Measurements from ENCODE around the gene PDE5A.
A peak's percentile ranks its signal among the peaks of the same experiment; 100 is the strongest.
"Not testable (repeated sequence)": the region's sequence is repeated elsewhere in the genome, so short reads cannot be mapped to it uniquely, and the experiment has no call there.

PDE5A gene

GRCh38 chr4:119628281-119629141, at the start of gene PDE5A:
TSS of gene PDE5A (minus strand) at chr4:119628804. CDS start at chr4:119628671, 133 bp downstream.
- peak; percentile 75 for DNase-seq

- no peak for DNase-seq
Observed at GRCh38 chr4:119676101-119676500, 47.5 kb upstream of the PDE5A start.

GRCh38 chr4:119675391-119675790, 46.8 kb upstream of the PDE5A start:
- DNase-seq = no peak

GRCh38 chr4:119672938-119673337, 44.3 kb upstream of the PDE5A start:
- no peak for DNase-seq

- no peak for DNase-seq
Observed at GRCh38 chr4:119672086-119672485, 43.5 kb upstream of the PDE5A start.

GRCh38 chr4:119671205-119671604, 42.6 kb upstream of the PDE5A start:
- no peak for DNase-seq

- DNase-seq = no peak
Observed at GRCh38 chr4:119667802-119668201, 39.2 kb upstream of the PDE5A start.

- DNase-seq = no peak
Observed at GRCh38 chr4:119666653-119667091, 38.1 kb upstream of the PDE5A start.

GRCh38 chr4:119665752-119666151, 37.1 kb upstream of the PDE5A start:
- no peak for DNase-seq

- no peak for DNase-seq
Observed at GRCh38 chr4:119664168-119664907, 35.7 kb upstream of the PDE5A start.

- no peak for DNase-seq
Observed at GRCh38 chr4:119663160-119663788, 34.7 kb upstream of the PDE5A start.

GRCh38 chr4:119662612-119663011, 34.0 kb upstream of the PDE5A start:
- not testable (repeated sequence) for DNase-seq

GRCh38 chr4:119661231-119661630, 32.6 kb upstream of the PDE5A start:
- DNase-seq = no peak

GRCh38 chr4:119659576-119659975, 31.0 kb upstream of the PDE5A start:
- DNase-seq = no peak

- no peak for DNase-seq
Observed at GRCh38 chr4:119657111-119657611, 28.6 kb upstream of the PDE5A start.

- DNase-seq = no peak
Observed at GRCh38 chr4:119656342-119656741, 27.7 kb upstream of the PDE5A start.

GRCh38 chr4:119655111-119655837, 26.7 kb upstream of the PDE5A start:
- no peak for DNase-seq

GRCh38 chr4:119653990-119654389, 25.4 kb upstream of the PDE5A start:
- no peak for DNase-seq

- no peak for DNase-seq
Observed at GRCh38 chr4:119652998-119653397, 24.4 kb upstream of the PDE5A start.

GRCh38 chr4:119648398-119648797, 19.8 kb upstream of the PDE5A start:
- no peak for DNase-seq

- DNase-seq = no peak
Observed at GRCh38 chr4:119647558-119647957, 19.0 kb upstream of the PDE5A start.

GRCh38 chr4:119646347-119647071, 17.9 kb upstream of the PDE5A start:
- DNase-seq = no peak
